ENCODE data around the gene SIL1.

GRCh38 chr5:139157556-139157955 lies 40.6 kb downstream of the SIL1 start:
- TF ChIP-seq EZH2 (IDR thresholded peaks at IDR 0.05; ENCODE audit: borderline replicate concordance, low read depth, low read length, poor library complexity, severe bottlenecking) (no peak), CTCF (conservative IDR thresholded peaks at IDR 0.05; ENCODE audit: low read depth, low read length) (no peak)
